HG02623 (cell line): Measurements from ENCODE around the gene DHRSX.
"Not testable (repeated sequence)": the region's sequence is repeated elsewhere in the genome, so short reads cannot be mapped to it uniquely, and the experiment has no call there.

Experiments
- ATAC-seq: cut with Tn5 transposase; IDR thresholded peaks from one replicate; pipeline ENCODE4 v1.9.1; 2021; ENCODE audit warnings: moderate library complexity; ENCODE audit not compliant: unreplicated experiment

Gene DHRSX

DNA sequence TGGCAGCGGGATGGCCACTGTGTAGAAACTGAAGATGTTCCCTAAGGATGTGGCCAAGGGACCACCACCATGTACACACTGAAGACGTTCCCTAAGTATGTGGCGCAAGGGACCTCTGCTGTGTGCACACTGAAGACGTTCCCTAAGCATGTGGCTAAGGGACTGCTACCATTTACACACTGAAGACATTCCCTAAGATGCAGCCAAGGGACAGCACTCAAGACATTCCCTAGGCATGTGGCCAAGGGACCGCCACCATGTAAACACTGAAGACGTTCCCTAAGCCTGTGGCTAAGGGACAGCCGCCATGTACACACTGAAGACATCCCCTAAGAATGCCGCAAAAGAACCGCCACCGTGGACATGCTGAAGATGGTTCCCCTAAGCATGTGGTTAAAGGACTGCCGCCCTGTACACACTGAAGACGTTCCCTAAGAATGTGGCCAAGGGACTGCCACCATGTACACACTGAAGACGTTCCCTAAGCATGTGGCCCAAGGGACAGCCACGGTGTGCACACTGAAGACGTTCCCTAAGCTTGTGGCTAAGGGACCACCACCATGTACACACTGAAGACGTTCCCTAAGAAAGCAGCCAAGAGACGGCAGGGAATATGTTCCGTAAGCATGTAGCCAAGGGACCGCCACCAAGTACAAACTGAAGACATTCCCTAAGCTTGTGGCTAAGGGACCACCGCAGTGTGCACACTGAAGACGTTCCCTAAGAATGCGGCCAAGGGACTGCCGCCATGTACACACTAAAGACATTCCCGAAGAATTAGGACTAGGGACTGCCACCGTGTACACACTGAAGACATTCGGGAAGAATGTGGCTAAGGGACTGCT is 43.3 kb downstream of the DHRSX start:
- ATAC-seq = no peak

DNA sequence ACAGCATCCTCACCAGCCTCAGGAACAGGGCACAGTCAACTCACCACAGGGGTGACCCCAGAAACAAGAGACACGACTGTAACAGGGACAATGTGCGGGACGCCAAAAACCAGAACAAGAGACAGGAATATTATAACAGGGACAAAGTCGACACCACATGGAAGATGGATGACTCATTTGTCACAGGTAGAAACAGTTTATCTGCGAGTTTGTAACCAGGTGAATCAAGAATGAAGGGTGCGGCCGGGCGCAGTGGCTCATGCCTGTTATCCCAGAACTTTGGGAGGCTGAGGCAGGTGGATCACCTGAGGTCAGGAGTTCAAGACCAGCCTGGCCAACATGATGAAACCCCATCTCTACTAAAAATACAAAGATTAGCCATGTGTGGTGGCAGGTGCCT is 44.7 kb downstream of the DHRSX start:
- ATAC-seq = not testable (repeated sequence)

DNA sequence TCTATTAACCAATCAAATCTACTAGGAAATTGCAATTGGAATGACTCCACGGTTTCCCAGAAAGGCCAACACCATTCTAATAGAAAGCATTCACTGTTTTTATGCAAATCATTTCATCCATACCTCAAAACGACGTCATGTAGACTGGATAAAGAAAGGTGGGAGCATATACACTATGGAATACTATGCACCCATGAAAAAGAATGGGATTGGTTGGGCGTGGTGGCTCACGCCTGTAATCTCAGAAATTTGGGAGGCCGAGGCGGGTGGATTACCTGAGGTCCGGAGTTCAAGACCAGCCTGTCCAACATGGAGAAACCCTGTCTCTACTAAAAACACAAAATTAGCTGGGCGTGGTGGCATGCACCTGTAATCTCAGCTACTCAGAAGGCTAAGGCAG is 46.2 kb downstream of the DHRSX start:
- not testable (repeated sequence) for ATAC-seq

DNA sequence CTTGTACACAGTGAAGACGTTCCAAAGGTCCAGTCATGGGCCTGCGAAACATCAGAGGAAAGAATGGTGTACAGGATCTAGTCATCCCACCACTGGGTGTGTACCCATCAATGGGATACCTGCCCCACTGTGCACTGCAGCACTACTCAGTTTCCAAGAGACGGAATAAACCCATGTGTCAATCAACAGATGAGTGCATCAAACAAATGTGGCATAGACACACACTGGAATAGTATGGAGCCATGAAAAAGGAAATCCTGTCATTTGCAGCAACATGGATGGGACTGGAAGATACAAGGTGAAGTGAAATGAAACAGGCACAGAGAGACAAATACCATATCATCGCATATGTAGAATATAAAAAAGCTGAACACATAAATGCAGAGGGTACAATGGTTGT is 48.0 kb downstream of the DHRSX start:
- ATAC-seq = no peak

DNA sequence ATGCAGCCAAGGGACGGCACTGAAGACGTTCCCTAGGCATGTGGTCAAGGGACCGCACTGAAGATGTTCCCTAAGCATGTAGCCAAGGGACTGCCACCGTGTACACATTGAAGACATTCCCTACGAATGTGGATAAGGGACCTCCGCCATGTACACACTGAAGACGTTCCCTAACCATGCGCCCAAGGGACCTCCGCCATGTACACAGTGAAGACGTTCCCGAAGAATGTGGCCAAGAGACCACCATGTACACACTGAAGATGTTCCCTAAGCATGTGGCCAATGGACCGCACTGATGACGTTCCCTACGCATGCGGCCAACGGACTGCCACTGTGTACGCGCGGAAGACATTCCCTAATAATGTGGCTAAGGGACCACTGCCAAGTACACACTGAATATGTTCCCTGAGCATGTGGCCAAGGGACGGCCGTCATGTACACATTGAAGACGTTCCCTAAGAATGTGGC is 48.4 kb downstream of the DHRSX start:
- no peak for ATAC-seq

DNA sequence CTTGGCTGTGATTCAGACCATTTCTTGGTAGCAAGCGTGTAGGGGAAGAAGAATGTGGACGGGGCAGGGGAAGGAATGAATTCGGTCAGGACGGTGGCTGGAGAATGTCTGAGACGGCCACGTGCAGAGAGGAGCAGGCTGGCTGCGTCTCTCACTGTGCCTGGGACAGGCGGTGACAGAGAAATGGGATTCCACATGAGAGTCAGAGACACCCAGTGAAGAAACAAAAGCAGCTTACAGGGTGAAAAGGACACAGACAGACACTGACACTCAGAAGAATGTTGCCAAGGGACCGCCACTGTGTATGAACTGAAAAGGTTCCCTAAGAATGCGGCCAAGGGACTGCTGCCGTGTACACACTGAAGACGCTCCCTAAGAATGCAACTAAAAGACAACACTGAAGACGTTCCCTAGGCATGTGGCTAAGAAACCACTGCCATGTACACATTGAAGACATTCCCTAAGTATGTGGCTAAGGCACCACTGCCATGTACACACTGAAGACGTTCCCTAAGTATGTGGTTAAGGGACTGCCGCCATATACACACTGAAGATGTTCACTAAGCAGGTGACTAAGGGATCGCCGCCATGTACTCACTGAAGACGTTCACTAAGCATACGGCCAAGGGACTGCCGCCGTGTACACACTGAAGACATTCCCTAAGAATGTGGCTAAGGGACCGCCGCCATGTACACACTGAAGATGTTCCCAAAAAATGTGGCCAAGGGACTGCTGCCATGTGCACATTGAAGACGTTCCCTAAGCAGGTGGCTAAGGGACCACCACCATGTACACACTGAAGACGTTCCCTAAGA is 49.1 kb downstream of the DHRSX start:
- no peak for ATAC-seq

DNA sequence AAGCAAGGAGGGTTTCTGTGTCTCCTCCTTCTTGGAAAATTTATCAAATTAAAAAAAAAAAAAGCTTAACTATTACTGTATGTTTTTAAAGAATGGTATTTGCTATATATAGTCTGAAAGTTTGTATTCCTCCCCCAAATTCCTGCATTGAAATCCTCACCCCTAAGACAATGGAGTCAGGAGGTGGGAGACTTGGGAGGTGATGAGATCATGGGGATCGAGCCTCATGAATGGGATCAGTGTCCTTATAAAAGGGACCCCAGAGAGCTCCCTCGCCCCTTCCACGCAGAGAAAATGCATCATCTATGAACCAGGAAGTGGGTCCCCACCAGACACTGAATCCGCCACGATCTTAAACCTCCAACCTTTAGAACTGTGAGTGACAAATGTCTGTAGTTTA is 50.1 kb downstream of the DHRSX start:
- ATAC-seq = no peak

DNA sequence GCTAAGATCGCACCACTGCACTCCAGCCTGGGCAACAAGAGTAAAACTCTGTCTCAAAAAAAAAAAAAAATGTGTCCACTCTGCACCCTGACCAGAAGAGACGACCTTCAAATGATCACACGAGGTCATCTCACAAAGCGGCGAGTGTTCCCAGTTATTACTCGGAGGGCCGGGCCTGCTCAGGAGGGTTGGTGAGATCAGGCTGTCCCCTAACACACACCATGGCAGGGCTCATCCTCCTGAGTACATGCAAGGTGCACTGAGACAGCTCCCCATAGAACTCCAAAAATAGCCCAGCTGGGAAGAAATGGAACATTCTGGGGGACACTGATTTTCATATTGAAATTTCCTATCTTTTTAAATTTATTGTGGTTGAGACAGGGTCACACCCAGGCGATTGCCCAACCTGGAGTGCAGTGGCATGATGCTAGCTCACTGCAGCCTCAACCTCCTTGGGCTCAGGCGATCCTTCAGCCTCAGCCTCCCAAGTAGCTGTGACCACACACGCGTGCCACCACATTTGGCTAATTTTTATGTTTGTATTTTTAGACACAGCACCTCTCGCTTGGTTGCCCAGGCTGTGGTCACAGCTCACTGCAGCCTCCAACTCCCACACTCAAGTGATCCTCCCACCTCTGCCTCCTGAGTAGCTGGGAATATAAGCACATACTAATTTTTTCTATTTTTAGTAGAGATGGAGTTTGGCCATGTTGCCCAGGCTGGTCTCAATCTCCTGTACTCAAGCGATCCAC is 51.5 kb downstream of the DHRSX start:
- no peak for ATAC-seq

DNA sequence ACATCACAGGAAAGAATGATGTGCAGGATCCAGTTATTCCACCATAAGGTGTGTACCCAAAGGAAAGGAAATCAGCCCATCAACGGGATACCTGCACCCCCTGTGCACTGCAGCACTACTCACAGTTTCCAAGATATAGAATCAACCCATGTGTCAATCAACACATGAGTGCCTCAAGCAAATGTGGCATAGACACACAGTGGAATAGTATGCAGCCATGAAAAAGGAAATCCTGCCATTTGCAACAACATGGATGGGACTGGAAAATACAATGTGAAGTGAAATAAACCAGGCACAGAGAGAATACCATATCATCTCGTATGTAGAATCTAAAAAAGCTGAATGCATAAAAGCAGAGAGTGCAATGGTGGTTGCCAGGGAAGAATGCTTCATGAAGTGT is 53.3 kb downstream of the DHRSX start:
- no peak for ATAC-seq

DNA sequence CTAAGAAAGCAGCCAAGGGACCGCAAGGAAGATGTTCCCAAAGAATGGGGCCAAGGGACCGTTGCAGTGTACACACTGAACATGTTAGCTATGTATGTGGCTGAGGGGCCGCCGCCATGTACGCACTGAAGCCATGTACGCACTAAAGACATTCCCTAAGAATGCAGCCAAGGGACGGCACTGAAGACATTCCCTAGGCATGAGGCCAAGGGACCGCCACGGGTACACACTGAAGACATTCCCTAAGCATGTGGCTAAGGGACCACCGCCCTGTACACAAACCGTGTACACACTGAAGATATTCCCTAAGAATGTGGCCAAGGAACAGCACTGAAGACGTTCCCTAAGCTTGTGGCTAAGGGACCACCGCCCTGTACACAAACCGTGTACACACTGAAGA is 54.0 kb downstream of the DHRSX start:
- no peak for ATAC-seq

DNA sequence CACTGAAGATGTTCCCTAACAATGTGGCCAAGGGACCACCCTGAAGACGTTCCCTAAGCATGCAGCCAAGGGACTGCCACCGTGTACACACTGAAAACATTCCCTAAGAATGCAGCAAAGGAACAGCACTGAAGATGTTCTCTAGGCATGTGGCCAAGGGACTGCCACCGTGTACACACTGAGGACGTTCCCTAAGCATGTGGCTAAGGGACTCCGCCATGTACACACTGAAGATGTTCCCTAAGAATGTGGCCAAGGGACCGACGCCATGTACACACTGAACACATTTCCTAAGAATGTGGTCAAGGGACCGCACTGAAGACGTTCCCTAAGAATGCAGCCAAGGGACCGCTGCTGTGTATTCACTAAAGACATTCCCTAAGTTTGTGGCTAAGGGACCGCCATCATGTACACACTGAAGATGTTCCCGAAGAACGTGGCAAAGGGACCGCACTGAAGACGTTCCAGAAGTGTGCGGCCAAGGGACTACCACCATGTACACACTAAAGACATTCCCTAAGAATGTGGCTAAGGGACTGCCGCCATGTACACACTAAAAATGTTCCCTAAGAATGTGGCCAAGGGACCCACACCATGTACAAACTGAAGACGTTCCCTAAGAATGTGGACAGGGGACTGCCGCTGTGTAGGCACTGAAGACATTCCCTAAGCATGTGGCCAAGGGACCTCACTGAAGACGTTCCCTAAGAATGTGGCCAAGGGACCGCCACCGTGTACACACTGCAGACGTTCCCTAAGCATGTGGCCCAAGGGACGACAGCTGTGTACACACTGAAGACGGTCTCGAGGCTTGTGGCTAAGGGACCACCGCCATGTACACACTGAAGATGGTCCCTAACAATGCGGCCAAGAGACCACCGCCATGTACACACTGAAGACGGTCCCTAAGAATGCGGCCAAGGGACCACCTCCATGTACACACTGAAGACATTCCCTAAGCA is 54.8 kb downstream of the DHRSX start:
- ATAC-seq = no peak

DNA sequence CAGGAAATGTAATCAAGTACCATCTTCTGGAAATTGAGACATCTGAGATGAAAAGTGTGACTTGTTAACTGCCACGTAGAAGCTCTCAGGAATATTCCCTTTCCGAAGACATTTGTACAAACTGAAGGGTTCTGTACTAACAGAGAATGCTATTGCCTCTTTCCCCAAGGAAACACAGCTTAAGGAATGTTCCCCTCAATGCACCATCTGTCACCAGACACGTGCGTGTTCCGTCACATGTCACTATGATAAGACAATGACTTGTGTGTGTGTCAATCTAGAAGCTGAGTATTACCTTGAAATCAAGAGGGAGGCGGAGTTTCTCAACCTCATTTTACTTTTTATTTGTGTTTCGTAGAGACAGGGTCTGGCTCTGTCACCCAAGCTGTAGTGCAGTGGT is 58.1 kb downstream of the DHRSX start:
- ATAC-seq = no peak

DNA sequence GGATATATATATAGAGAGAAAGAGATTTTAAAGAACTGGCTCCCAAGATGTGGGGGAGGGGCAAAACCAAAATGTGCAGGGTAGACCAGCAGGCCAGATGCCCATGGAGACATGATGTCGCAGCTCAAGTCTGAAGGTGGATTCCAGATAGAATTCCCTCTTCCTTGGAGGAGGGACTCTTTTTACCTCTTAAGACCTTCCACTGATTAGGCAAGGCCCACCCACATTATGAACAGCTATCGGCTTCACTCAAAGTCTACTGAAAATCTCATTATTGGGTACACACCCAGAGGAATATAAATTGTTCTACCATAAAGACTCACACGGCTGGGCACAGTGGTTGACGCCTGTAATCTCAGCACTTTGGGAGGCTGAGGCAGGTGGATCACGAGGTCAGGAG is 59.3 kb downstream of the DHRSX start:
- no peak for ATAC-seq

DNA sequence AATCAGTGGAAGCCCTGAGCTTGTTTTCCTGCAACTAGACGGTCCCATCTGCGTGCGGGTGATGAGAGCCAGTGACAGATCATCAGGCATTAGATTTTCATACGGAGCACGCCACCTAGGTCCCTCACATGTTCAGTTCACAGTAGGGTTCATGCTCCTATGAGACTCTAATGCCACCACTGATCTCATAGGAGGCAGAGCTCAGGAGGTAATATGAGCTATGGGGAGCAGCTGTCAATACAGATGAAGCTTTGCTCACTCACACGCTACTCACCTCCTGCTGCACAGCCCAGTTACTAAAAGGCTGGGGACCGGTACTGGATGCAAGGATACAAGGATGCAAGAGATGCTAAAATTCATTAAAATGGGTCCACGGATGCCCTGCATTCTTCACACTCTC is 61.2 kb downstream of the DHRSX start:
- ATAC-seq = no peak

DNA sequence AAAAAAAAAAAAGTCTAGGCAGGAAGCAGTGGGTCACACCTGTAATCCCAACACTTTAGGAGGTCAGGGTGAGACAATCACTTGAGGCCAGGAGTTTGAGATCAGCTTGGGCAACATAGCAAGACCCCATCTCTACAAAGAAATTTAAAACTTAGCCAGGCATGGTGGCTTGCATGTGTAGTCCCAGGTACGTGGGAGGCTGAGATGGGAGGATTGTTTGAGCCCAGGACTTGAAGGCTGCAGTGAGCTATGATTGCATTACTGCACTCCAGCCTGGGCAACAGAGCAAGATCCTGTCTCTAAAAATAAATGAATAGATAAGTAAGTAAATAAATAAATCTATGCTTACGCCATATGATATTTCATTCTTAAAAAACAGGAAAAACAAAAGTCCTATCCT is 65.3 kb downstream of the DHRSX start:
- no peak for ATAC-seq

DNA sequence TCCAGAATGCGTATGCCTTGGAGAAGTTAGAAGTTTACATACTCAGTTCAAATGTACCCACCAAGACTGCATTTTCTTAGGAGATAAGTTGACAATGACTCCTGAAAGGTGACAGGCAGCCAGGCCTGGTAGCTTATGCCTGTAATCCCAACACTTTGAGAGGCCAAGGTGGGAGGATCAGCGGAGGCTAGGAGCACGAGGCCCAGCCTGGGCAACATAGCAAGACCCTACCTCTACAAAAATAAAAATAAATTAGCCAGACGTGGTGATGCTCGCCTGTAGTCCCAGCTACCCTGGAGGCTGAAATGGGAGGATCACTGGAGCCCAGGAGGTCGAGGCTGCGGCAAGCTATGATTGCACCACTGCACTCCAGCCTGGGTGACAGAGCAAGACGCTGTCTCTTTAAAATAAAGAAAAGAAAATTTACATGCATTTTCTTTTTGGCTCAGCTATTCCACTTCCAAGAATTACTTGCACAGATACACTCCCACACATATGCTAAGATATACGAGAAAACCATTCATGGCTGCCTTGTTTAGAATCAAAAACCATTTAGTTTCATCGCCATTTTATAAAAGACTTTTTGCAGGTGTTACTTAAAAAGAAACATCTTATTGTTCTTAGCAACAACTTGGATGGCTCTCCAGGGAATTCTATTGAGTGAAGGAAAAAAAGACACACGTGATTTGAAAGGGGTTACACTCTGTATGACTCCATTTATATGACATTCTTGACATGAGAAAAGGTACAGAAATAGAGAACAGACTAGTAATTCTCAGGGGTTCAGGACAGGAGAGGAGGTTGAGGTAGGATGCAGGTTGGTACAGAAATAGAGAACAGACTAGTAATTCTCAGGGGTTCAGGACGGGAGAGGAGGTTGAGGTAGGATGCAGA is 66.3 kb downstream of the DHRSX start:
- ATAC-seq = no peak

DNA sequence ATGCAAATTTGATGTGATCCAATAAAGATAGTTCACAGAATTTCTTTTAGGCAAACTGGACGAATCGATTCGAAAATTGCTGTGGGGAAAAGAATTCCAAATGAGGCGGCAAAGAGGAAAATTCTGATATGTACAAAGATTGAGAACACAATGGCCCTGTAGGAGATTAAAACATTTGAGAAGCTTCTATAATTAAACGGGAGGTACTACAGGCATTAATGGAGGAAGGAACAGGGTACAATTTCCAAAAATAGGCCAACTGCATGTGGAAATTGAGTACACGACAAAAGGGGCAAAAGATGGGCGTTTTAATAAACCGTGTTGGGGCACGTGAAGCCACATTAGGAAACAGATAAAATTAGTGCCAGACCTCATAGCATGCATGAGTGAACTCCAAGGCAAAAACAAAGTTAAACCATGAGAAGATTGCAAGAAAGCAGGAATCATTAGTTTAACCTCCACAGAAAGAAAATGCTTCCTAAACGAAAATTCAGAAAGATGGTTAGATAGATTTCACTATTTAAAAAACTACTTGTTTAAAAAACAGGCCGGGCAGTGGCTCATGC is 68.4 kb downstream of the DHRSX start:
- ATAC-seq = no peak

DNA sequence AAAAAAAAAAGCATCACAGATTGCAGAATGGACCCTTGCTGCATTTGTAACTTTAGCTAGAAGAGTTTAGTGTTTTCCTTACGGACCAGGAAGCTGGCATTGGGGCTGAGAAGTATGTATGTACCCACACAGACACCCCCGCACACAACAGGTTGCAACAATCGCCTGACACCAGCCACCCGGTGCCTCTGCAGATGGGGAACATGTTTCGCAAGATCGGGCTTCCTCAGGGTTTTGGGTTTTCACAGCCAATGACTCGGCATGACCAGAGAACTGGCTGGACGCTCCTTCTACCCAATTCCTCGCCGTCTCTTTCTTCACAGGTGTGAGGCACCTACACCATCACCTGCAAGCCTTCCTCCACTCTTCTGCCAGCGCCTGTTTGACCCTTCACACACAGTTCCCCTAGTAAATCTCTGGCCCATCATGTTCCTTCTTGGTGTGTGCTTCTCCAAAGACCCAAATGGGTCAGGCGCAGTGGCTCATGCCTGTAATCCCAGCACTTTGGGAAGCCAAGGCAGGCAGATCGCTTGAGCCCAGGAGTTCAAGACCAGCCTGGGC is 70.4 kb downstream of the DHRSX start:
- no peak for ATAC-seq

DNA sequence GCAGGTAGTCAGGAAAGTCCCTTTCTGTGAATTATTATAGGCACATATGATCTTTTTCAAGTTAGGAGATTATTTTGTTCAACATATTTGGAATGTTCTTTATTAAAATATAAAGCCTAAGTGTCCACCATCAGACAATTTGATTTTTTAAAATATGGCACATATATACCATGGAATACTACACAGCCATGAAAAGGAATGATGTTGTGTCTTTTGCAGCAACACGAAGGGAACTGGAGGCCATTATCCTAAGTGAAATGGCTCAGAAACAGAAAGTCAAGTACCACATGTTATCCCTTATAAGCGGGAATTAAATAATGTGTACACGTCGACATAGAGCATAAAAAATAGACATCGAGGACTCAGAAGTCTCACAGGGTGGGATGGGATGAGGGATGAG is 73.0 kb downstream of the DHRSX start:
- ATAC-seq = no peak
